ENCODE measurements around the gene ESX1.
"Not testable (repeated sequence)": the region's sequence is repeated elsewhere in the genome, so short reads cannot be mapped to it uniquely, and the experiment has no call there.

ESX1 gene

DNA sequence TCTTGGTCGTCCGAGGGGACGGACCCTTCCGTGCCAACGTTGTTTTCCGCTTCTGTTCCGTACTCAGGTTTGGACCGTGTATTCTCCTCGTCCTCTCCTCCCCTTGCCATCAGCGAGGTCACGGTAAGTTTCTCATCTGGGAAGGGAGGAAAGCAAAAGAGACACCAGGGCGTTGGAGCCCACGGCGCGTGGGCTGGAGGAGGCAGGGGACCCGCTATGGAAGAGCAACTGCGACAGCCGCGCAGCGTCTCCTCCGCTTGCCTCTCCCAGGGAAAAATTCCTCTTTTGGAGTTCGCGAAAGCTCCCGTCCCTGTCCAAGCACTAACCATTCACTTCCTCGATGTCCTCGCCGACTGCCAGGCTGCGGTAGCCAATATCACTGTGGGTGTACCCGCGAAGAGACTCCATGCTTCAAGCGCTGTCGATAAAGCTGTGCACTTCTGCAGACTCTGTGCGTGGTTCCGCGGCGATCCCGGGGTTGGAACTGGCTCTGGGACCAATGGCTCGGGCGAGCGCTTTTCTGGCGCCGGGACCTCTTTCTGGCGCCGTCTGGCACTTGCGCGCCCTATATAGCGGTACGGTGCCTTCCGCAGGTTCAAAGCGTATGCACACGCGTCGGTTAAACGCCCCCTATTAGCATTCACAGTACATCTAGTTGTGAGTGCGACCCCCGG, at the start of gene ESX1:
Gene ESX1, minus strand, starts transcription at position 492 of the 674 bp plus-strand sequence. Its CDS starts 84 bp downstream, at position 408.
- DNase-seq: no peak

DNA sequence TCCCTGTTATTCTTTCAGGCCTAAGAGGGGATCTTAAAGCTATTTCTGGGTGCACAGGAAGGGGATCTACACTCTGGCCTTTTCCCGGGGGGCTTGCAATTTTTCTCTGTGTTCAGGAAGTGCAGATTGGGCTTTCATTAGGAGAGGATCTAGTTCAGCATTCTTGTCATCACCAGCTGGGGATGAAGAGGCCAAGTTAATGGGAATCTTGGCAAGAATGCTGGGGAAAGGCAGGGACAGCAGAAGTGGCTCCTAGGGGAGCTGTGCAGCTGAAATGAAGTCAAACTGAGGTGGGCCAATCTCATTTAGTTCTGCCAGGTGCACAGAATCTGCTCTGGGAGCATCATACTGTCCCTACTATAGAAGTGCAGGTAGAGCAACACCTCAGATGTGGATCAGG, 40.9 kb upstream of the ESX1 start:
- no peak for DNase-seq

DNA sequence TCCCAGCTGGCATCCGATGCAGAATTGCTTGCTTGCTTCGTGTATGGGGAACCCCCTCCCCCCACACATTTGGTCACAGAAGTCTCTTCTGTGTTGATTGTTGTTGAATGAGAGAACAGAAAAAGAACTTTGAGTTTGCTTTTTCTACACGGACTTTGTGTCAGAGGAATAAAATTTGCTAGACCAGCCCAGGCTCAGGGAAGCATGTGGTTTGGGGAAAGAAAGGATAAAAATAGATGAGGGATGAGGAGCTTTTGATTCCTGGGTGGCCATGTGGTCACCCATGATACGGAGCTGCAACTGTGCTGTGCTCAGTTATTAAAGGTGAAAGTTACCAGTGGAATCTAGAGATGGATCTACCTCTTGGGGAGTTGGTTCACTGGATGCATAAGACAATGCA, 34.2 kb upstream of the ESX1 start:
- no peak for DNase-seq

DNA sequence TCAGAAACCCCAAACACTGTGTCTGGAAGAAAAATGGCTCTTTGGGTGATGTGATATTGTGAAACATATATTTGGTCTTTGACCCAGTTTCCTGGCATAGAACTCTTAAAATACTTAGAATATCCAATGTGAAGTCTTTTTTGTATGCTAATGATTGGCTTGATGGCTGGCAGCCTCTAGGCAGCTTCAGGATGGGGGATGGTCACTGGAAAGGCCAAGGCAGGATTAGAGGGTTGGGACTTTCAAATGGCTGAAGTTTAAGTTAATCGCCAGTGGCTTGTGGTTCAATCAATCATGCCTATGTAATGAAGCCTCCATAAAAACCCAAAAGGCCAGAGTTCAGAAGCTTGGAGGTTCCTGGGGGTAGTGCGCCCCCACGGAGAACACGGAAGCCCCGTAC, 33.5 kb upstream of the ESX1 start:
- DNase-seq: no peak

DNA sequence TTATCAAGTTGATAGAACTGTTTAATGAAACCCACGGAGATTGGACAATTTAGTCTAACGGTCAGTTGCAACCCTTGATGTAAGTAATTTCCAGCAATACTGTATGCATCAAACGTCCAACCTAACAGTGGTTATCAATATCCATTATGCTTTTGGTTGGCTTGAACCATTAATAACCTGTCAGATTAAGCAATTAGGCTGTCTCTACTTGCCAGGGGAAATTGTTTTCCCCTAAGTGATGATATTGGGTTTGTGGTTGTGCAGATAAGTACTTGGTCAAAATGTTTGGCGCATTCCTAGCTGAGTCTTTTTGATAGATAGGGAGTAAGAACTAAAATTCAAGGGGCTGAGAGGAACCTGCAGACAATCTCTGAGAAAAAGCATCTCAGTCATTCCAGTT, 30.5 kb upstream of the ESX1 start:
- DNase-seq: no peak

DNA sequence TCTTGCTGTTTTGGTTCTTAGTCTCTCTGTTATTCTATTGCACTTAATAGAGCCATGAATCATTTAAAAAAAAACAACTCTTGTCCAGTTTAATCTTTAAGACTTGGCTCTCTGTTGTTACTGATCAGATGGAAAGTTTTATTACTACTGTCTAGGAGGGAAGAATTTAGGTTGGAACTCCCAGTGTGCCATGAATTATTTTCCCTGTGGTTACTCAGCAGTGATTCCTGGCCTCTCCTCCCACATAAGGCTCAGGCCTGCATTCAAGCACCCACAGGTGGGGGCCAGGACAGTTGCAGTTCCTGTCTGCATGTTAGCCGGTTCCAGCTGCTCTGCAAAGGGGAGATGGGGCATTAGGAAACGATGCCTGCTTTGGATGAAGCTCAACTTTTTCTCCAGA, 29.8 kb upstream of the ESX1 start:
- no peak for DNase-seq

DNA sequence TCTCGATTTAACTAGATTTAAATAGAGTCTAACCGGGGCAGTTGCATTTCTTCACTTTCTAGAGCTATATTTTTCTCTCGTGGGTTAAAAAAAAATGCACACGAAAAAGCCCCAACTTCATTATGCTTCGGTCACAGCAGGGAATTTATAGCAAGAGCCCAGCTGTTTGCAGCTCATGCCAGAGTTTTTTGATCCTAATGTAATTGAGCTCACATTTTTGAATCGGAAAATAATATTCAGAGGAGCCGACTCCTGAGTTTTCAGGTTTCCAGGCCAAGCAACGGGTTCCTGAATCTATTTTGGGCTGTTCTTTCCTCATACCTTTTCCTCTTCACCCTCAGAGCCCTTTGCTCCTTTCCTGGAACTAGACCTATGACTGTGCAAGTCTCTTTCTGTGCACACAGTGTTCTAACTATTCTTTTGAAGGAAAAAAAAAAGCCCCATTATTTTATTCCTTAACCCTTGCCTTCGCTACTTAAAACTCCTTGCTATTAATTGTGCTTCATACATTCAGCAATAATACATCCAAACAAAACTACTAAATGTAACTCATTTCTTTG, 27.5 kb upstream of the ESX1 start:
- DNase-seq: no peak

DNA sequence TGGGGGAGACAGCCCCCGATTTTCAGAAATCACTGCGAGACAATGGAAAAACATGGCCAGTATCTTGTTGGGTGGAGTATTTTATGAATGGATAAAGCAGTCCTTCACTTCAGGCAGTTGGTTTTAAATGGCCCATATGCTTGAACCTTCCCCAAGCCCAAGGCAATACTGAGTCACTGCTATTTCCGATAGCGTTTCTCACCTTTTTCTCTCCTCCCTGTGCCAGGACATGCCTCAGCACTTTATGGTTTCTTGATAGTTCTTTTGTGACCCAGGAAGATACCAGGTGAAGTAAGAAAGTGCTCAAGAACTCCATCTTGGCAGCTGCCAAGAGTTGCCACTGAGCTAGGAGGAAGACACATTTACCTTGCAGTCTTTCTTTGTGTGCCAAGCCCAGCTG, 26.8 kb upstream of the ESX1 start:
- no peak for DNase-seq

DNA sequence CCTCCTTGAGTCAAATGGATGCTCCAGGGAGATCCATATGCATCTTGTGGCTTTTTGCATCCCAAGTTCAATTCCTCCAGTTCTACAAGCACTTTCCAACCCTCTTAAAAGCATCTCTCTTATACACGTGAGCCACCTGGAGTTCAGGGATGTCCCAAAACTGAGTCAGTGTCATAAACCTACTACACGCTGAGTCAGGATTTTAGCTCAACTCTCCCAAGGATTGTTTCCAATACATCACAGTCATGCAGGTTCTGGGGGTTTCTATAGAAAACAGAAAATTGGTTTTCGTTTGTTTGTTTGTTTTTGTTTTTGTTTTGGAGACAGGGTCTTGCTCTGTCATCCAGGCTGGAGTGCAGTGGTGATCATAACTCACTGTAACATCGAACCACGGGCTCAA, 25.9 kb upstream of the ESX1 start:
- no peak for DNase-seq

DNA sequence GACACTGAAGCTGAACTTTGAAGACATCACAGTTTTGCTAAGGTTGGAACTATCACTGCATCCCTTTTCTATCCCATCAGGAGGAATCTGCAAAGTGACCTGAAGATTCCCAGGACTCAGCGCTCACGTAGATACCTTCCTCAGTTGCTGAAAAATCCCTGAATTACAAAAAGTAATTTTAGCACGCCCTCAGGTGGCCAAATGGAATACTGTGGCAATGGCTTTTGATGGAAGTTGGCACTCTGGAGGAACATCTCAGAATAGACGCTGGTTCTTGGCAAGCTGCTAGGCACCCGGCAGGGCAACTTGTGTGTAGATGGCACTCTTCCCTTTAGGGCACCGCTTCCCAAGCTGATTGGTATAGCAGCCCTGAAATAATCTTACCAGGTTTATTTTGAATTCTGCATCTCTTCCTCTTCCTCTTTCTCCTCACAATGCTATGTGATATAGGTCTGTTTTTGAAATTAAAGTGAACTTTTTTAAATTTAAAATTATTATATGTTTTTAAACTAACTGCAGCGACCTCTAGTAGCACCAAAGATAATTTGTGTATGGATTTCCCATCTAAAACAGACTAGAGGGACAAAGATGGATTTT, 16.3 kb upstream of the ESX1 start:
- no peak for DNase-seq

DNA sequence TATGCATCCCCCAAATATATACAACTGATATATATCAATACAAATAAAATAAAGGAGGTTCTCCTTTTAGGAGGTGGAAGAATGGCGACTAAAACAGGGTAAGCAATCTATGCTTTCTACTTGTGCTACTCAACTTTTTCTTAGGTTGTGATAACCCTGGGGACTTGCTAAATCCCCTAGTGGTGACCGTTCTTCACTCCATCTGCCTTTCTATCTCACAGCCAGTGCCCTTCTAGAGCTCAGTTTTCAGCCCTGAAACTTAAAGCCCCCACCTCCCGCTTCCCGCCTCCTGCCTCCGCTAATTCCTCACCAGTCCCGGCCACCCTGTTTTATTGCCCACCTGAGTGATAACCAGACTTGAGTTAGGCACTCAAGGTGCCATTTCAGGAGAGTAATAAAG, 15.5 kb upstream of the ESX1 start:
- no peak for DNase-seq

DNA sequence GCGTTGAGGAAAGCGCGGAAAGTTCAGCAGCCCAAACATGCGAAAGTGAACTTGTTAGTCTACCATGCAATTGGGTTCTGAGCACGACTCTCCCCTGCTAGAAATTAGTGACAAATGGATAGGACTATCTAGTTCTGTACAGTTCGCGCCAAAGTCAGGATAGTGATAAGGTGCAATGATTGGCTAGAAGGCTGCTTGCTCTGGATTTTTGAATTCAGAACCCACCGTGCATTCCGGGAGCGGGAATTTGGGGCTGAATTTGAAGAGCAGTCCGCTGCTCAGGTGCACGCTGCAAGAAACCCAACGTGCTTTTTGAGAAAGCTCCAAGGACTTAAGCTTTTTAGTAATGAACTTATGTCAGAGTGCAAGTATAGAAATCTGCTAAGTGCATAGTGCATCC, 732 bp upstream of the ESX1 start:
- no peak for DNase-seq

DNA sequence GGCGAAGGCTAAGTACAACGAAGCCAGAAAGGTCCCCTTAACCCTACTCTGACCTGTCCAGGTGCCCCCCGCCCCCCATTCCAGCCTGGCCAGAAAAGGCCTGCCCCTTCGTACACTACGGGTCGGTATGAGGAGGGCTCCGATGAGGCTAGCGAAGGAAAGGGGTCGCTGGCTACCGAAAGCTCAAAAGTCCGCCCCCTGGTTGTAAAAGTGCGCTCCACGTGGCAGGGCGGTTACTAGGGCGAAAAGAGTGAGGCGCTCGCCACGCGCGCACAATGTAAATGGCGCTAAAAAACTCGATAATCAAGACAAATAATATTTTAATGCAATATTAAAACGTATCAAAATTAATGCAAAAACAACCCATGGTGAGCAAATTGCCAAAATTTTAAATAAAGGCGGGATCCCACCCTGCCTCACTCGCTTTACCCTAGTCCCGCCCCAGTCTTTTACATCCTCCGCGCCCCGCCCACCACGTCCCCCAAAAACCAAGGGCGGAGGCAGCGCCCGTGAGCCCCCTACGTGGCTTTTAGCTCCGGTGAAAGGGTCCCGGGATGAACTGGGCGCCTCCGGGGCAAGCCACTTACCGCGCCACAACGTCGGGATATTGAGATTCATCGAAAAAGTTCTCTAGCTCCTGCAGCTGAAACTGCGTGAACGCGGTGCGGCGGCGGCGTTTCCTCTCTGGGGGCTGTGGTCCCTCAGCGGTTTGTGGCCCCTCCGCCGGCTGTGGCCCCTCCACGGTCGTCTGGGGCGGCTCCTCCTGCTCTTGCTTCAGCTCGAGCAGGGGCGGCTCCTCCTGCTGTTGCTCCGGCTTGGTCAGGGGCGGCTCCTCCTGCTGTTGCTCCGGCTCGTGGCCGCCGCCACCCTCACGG, 929 bp downstream of the ESX1 start:
- DNase-seq: no peak

DNA sequence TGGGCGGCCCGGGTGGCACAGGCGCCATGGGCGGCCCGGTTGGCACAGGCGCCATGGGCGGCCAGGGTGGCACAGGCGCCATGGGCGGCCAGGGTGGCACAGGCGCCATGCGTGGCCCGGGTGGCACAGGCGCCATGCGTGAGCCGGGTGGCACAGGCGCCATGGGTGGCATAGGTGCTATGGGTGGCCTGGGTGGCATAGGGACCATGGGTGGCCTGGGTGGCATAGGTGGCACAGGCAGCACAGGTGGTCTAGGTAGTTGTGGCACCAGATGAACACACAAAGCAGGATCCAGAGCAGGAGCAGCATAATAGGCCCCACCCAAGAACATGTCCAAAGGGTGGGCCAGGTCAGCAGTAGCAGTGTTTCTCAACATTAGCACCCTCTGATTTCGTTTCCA, 4.3 kb downstream of the ESX1 start:
- DNase-seq: no peak

DNA sequence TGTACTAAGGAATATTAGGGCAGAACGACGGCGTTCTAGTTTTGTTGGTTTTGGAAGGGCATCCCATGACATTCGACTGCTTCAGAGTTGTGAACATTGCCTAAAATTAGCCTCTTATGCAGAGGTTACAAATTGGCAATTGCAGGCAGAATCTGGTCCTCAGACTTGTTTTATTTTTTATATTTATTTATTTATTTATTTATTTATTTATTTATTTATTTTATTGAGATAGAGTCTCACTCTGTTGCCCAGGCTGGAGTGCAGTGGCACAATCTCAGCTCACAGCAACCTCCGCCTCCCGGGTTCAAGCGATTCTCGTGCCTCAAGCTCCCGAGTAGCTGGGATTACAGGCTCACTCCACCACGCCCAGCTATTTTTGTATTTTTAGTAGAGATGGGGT, 24.7 kb downstream of the ESX1 start:
- DNase-seq: not testable (repeated sequence)

DNA sequence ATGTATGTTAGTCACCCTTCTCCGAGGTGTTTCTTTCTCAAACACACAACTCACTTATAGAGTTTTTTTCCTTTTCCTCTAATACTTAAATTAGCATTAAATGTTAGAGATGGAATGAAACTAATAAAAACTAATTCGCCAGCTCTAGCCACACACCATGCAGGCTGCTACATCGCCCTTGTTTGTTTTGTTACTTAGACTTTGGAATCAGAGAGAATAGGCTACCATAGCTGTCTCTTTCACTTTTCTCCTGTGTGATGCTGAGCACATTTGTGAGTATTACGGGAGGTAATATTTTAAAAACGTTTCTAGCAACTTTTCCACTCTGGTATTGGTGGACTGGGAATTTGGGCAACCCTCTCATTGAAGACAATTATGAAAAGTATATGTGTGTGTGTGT, 43.5 kb downstream of the ESX1 start:
- DNase-seq: no peak

DNA sequence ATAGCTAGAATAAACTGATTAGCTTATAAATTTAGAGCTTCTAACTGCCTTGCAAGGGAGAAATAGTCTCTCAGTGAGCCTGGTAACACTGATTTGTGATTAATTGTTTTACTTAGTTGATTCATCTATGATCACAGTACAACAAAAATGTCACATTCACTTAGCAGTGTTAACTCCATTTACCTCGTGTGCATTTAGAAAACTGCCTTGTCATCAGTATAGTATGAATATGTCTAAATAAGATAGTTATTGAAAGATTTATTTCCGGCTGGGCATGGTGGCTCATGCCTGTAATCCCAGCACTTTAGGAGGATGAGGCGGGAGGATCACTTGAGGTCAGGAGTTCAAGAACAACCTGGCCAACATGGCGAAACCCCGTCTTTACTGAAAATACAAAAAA, 49.2 kb downstream of the ESX1 start:
- no peak for DNase-seq
